Erythroblast (primary cell): ENCODE results near the gene SRGAP2C.
"Not testable (repeated sequence)": the region's sequence is repeated elsewhere in the genome, so short reads cannot be mapped to it uniquely, and the experiment has no call there.

Experiments
- GATA1 ChIP-seq: IDR thresholded peaks from 2 replicates; pipeline ENCODE4 v1.6.1; 2011; ENCODE audit warnings: low read depth, mild to moderate bottlenecking, control low read depth, low read length, moderate library complexity
- POLR2A ChIP-seq: IDR thresholded peaks from 2 replicates; pipeline ENCODE4 v1.6.1; 2011; ENCODE audit warnings: mild to moderate bottlenecking, low read length

GRCh38 chr1:121332141-121332540 lies 147.4 kb downstream of the SRGAP2C start:
- TF ChIP-seq POLR2A, GATA1: not testable (repeated sequence)
